ENCODE measurements around the gene C16orf74.

C16orf74 gene

GRCh38 chr16:85750827-85751697 lies at the start of gene C16orf74:
Gene C16orf74 (minus strand): TSS chr16:85751096. CDS start chr16:85735217, 15,879 bp downstream.
- DNase-seq, result peak; percentile 27

DNA sequence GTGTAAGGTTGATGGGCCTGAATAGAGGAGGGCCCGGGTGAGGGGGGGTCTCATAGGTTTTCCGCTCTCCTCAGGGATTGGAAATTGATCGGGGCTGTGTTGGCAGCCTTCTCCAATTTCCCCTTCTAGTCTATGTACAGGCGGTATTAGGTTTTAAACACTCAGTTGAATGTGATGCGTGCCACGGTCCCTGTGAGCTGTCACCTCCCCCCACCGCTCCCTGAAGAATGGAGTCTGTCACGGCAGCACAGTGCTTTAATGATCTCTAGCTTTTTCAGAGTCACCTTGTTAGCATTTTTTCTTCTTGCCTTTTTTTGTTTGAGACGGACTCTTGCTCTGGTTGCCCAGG lies 49.4 kb upstream of the C16orf74 start:
- peak; percentile 18 for DNase-seq

- peak; percentile 92 for DNase-seq
Observed at GRCh38 chr16:85799497-85800320, 48.8 kb upstream of the C16orf74 start, which contains the start of the genes COX4I1 and EMC8. Gene COX4I1 (plus strand): TSS chr16:85799695. CDS start chr16:85801206, 1,511 bp downstream. Gene EMC8 (minus strand): TSS chr16:85799544. CDS start chr16:85799295, 249 bp downstream.

DNA sequence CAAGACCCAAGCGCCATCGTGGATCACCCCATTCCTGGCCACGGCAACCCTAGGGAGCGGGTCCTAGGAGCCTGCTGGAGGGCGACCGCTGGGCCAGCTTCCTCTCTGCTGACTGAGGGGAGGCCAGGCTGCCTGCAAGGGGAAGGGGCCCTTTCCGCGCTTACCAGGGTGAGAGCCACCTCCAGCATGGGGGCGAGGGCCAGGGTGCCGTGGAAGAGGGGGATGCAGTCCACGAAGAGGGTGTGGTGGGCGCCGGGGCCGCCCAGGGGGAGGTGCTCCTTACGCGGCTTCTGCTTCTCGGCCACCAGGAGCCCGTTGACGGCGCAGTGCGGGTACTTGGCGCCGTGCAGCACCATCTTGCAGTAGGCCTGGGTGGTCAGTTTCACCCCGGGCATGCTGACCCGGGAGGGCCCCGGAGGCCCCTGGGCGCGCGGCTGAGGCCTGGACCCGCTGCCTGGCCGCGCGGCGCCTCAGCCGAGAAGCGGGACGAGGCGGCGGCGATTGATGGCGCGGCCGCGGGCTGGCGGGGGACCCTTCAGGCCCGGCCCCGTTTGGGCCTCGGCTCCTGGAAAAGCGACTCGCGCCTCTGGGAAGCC lies 48.1 kb upstream of the C16orf74 start:
- no peak for DNase-seq

- no peak for DNase-seq
Observed at GRCh38 chr16:85798283-85798776, 47.4 kb upstream of the C16orf74 start.

DNA sequence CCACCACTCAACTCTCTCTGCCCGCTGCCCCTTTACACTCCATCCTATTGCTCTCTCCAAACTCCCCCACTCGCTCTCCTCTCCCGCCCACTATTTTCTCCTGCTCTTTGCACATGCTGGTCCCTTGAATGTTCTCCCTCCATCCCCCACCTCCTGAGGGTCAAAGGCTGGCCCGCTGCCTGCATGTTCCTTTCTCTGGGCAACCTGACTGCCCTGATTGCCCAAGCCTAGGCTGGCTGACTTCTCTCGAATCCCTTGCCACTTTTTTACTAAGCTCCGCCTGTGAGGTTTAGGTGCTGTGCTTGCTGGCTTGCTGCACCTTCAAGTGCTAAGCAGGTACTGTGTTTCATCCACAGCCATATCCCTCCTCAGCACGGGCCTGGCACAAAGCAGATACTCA lies 45.7 kb upstream of the C16orf74 start:
- no peak for DNase-seq

DNA sequence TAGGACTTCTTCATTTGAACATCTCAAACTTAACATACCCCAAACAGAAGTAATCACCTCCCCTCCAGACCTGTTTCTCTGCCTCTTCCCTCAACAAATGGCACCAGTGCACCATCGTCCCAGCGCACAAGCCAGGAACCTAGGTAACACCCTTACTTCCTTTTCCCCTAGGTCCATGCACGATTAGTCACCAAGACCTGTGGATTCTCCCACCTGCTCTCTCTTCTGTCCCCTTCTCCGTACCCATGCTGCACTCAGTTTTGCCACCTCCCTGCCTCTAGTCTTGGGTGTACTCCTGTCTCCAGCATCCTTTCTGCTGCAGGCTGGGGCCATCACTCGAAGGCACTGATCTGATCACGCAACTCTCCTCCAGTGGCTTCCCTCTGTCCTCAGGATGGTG lies 45.3 kb upstream of the C16orf74 start:
- no peak for DNase-seq

GRCh38 chr16:85794696-85795095 lies 43.8 kb upstream of the C16orf74 start:
- DNase-seq, result no peak

GRCh38 chr16:85793662-85794298 lies 42.9 kb upstream of the C16orf74 start:
- DNase-seq, result no peak

DNA sequence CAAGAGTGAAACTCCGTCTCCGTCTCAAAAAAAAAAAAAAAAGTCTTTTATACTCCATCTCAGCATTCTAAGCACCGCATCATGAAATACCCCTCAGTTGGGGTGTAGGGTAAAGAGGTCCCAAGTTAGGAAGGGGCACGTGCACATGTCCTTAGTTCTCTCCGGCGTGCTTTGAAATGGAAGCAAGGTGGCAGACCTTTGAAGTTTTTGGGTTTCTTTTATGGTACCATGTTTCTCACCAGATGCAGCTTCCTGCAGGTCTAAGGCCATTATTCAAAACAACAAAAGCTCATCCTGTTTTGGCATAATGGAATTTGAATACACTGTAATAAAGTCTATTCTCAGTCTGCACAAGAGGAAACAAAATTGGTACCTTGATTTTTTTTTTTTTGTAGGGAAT lies 38.9 kb upstream of the C16orf74 start:
- no peak for DNase-seq

DNA sequence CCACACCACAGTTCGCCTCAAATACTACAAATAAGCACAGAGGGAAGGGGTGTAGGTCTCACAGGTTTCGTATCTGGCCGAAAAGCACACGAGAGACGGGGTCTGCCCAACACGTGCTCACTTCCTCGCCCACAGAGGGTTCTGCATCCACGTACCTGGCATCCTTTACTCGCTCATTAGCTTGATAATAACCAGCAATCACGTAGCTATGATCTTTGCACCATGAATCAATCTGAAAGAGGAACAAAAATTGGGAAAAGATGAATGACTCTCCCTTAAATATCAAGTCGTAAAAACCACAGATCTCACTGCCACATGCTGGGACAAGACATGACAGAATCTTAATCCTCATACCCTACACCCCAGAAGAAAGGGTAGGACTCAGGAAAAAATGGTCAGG lies 37.9 kb upstream of the C16orf74 start:
- no peak for DNase-seq

DNA sequence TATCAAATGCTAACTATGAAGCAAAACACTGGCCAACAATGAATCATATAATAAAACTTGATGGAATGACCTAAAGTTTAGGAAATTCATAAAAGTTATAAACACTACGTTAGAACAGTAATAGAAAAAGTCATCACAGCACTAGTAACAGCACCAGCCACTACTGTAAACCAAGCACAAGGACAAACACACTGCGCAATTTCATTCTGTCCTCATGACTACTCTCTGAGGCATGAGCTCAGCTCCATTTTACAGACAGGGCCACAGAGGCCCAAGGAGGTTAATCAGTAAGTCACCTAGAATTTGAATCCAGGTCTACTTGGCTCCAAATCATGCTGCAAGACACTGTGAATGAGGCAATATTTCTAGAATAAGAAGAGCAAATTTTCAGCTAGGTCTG lies 35.0 kb upstream of the C16orf74 start:
- DNase-seq, result no peak

DNA sequence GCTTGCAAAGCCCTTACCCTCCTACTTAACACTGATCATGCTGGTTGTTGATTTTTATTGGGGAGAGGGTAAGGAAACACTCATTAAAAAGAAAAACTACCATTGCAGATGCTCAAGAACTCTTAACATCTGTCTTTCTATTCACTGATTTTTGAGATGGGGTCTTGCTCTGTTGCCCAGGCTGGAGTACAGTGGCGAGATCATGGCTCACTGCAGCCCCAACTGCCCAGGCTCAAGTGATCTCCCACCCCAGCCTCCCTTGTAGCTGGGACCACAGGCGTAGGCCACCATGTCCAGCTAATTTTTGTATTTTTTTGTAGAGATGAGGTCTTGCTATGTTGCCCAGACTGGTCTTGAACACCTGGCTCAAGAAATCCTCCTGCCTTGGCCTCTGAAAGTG lies 33.9 kb upstream of the C16orf74 start:
- no peak for DNase-seq

- no peak for DNase-seq
Observed at GRCh38 chr16:85783441-85783840, 32.5 kb upstream of the C16orf74 start.

- DNase-seq, result no peak
Observed at GRCh38 chr16:85782451-85782850, 31.6 kb upstream of the C16orf74 start.

DNA sequence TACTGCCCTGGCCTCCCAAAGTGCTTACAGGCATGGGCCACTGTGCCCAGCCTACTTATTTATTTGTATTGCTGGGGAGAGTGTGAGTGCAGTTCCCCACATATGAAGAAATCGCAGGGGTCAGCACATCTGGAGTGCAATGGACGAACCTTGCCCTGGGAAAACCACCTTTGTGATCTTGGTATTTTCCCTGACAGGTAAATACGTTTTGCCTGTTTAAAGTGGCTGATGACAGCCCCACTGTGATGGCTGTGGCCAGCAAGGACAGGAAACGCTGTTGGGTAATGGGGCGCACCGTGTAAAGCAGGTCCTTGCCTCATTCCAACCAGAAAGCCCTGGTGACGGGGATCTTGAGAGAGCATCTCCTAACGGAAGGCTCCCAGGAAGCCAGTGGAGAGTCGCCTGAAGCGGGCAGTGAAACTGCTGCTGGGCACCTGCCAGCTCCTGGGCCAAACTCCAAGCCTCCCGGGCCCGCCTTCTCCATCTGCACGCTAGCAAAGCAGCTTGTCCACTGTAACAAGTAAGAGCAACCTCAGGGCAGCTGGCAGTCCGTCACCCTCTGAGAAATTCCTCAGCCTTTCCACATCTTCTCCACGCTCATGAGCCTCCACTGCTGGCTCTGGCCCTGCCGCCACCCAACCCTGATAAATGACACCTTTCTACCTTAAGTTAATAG lies 30.9 kb upstream of the C16orf74 start:
- DNase-seq, result no peak

- DNase-seq, result no peak
Observed at GRCh38 chr16:85781156-85781555, 30.3 kb upstream of the C16orf74 start.

DNA sequence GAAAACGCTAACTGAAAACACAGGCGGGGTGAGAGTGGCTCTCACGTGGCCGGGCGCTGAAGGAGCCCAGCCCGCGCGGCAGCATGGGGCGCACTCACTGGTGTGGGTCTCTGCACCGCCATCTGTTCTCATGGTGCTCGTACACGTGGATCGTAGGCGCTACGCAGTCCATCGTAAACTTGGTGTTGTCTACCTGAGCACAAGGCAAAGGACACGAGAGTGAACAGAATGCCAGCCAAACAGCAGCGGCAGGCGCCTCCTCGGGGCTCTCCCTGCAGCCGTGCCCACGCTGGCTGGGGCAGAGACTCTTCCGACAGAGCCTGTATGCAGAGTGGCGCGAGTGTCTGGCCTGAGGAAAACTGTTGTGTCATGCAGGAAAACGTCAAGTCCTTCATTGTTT lies 29.4 kb upstream of the C16orf74 start:
- DNase-seq, result no peak

- no peak for DNase-seq
Observed at GRCh38 chr16:85778873-85779272, 28.0 kb upstream of the C16orf74 start.

GRCh38 chr16:85777583-85778310 lies 26.9 kb upstream of the C16orf74 start:
- no peak for DNase-seq

DNA sequence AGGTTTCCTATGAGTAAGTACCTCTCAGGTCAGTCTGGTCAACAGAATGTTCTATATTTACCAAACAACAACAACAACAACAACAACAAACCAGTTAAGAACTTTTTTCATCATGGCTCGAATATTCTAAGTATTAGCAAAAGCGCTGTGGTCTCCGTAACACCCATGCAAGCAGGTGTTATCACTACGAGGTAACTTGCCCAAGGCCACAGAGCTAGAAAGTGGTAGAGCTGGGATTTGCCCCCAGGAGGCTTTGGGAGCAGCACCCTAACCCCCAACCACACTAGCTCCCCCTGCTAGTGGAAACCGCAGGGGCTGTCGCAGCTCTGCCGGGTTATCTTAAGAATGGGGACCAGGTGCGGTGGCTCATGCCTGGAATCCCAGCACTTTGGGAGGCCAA lies 23.9 kb upstream of the C16orf74 start:
- DNase-seq, result no peak
